ENCODE measurements around the gene MYL6.

DNA sequence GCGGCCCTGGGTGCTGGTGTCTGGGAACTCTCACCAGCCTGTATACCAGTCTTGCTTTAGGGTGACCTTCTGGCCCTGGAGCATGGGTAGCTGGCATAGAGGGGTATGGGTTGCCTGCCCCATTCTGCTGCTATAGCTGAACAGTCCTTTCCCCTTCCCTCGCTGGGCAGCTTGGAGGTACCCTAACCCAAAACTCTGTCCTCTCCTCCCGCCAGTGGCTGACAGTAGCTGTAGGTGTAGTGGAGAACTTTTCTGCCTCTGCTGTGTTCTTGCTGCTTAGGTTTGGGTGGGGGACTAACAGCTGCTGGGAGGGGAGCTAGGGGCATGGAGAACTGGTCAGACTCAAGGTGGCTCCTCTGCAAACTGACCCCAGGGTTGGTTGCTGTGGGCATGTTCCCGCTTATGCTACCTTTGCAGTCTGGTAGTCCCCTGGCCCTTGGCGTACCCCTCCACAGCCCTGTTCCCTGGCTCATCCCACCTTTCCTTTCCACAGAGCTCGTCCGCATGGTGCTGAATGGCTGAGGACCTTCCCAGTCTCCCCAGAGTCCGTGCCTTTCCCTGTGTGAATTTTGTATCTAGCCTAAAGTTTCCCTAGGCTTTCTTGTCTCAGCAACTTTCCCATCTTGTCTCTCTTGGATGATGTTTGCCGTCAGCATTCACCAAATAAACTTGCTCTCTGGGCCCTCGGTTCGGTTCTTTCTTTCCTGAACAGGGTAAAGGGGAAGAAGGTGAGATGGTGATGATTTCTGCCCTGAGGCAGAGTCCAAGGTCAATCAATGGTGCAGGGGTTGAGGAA is 2.9 kb downstream of the MYL6 start:
- no peak for TF ChIP-seq POLR2AphosphoS5 (IDR thresholded peaks at IDR 0.05; ENCODE audit: low read depth, low read length)
- TF ChIP-seq, protein P1, sequence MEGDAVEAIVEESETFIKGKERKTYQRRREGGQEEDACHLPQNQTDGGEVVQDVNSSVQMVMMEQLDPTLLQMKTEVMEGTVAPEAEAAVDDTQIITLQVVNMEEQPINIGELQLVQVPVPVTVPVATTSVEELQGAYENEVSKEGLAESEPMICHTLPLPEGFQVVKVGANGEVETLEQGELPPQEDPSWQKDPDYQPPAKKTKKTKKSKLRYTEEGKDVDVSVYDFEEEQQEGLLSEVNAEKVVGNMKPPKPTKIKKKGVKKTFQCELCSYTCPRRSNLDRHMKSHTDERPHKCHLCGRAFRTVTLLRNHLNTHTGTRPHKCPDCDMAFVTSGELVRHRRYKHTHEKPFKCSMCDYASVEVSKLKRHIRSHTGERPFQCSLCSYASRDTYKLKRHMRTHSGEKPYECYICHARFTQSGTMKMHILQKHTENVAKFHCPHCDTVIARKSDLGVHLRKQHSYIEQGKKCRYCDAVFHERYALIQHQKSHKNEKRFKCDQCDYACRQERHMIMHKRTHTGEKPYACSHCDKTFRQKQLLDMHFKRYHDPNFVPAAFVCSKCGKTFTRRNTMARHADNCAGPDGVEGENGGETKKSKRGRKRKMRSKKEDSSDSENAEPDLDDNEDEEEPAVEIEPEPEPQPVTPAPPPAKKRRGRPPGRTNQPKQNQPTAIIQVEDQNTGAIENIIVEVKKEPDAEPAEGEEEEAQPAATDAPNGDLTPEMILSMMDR (IDR thresholded peaks at IDR 0.05 in 2 of 3, conservative IDR thresholded peaks at IDR 0.05 in 1 of 3; ENCODE audit: borderline replicate concordance in 1 of 3, insufficient read depth in 1 of 3, low read depth in 2 of 3, low read length in 2 of 3) = no peak

Measured in HCT116 (cell line).